B cell (primary cell): Measurements from ENCODE around the gene SLC4A2. TPM values are rescaled to one million over a fixed set of nuclear protein-coding genes. Genes with fewer than 3 reads are reported as not detected.

Experiments
- ATAC-seq: fragments of 200-7000 bp; cut with Tn5 transposase; one replicate; pipeline ENCODE4 v1.10.0; 2021; ENCODE audit warnings: low read depth, mild to moderate bottlenecking, moderate number of reproducible peaks, moderate library complexity
- CTCF ChIA-PET: fragments of 350-600 bp; sonication (Branson Sonifier 250); formaldehyde crosslinking; loops from one replicate; lab custom pipeline; 2021; ENCODE audit warnings: antibody characterized with exemption, inconsistent platforms; lab: Charles Lee
- POLR2A ChIA-PET: fragments of 350-600 bp; sonication (Branson Sonifier 250); formaldehyde crosslinking; loops from one replicate; lab custom pipeline; 2021; ENCODE audit warnings: antibody characterized with exemption; lab: Charles Lee
- DNase-seq: peaks from one replicate; pipeline ENCODE4 v3.0.0; 2013
- H2AFZ ChIP-seq: 2 replicates; pipeline ENCODE4 v1.6.1; 2012; ENCODE audit warnings: mild to moderate bottlenecking, low read depth, low read length; ENCODE audit not compliant: insufficient read depth, poor library complexity, severe bottlenecking
- H3K27ac ChIP-seq, 2 donors: 1 replicate in 1 of 2; 2 replicates in 1 of 2; pipeline ENCODE4 v1.5.1; 2012 to 2013; ENCODE audit warnings: low read length in 2 of 2, mild to moderate bottlenecking in 2 of 2, moderate library complexity in 1 of 2
- H3K27me3 ChIP-seq, 4 experiments: fragments of 200-600 bp in 1 of 4; sonication (generic) in 1 of 4; replicated peaks in 1 of 4; 1 replicate in 2 of 4; 2 replicates in 2 of 4; pipeline versions ENCODE4 v1.6.1 to v1.7.0; 2013 to 2016; ENCODE audit warnings: low read length in 3 of 4, mild to moderate bottlenecking in 2 of 4, mixed read lengths in 1 of 4, moderate library complexity in 1 of 4; ENCODE audit not compliant: insufficient read depth in 4 of 4, control insufficient read depth in 3 of 4; ENCODE audit errors: control extremely low read depth in 1 of 4
- H3K36me3 ChIP-seq, 2 experiments: replicated peaks in 1 of 2; 1 replicate in 1 of 2; 2 replicates in 1 of 2; pipeline versions ENCODE4 v1.6.1 to v1.7.1; 2013; ENCODE audit warnings: low read length in 1 of 2; ENCODE audit not compliant: insufficient read depth in 2 of 2, control insufficient read depth in 1 of 2; ENCODE audit errors: control extremely low read depth in 1 of 2, extremely low read depth in 1 of 2
- H3K4me1 ChIP-seq, 2 donors: fragments of 200-600 bp in 1 of 2; sonication (generic) in 1 of 2; 1 replicate in 1 of 2; 2 replicates in 1 of 2; pipeline versions ENCODE4 v1.5.1 to v1.6.1; 2013 to 2017; ENCODE audit warnings: low read length in 2 of 2; ENCODE audit not compliant: control insufficient read depth in 2 of 2, insufficient read depth in 2 of 2
- H3K4me2 ChIP-seq: replicated peaks from 2 replicates; pipeline ENCODE3; 2012; ENCODE audit warnings: mild to moderate bottlenecking, low read depth, low read length; ENCODE audit not compliant: poor library complexity, severe bottlenecking
- H3K4me3 ChIP-seq, 5 experiments: fragments of 200-600 bp in 1 of 5; sonication (generic) in 1 of 5; 1 replicate in 3 of 5; 2 replicates in 2 of 5; pipeline versions ENCODE4 v1.5.1 to v1.7.0; 2011 to 2016; ENCODE audit warnings: low read length in 4 of 5, mild to moderate bottlenecking in 4 of 5, low read depth in 2 of 5, control low read depth in 1 of 5, moderate library complexity in 1 of 5; ENCODE audit not compliant: insufficient read depth in 1 of 5; ENCODE audit errors: control extremely low read depth in 1 of 5, extremely low read depth in 1 of 5
- H3K79me2 ChIP-seq: fragments of 200-600 bp; sonication (generic); one replicate; pipeline ENCODE4 v1.6.0; 2016; ENCODE audit warnings: low read length; ENCODE audit not compliant: control insufficient read depth, insufficient read depth
- H3K9ac ChIP-seq: fragments of 200-600 bp; sonication (generic); 2 replicates; pipeline ENCODE4 v1.6.1; 2017; ENCODE audit warnings: mild to moderate bottlenecking, low read length, moderate library complexity
- H3K9me3 ChIP-seq, 3 donors: one replicate each; pipeline versions ENCODE4 v1.6.1 to v1.7.1; 2013; ENCODE audit warnings: low read length in 2 of 3; ENCODE audit not compliant: control insufficient read depth in 2 of 3, insufficient read depth in 1 of 3; ENCODE audit errors: control extremely low read depth in 1 of 3
- H4K20me1 ChIP-seq: 2 replicates; pipeline ENCODE4 v1.6.0; 2012; ENCODE audit warnings: mild to moderate bottlenecking, low read length; ENCODE audit not compliant: insufficient read depth, control insufficient read depth, poor library complexity, severe bottlenecking
- H3K27ac Mint-ChIP-seq: one replicate; pipeline ENCODE4 v1.8.0; 2021; ENCODE audit warnings: mixed read lengths
- H3K27me3 Mint-ChIP-seq: one replicate; pipeline ENCODE4 v1.8.0; 2021; ENCODE audit warnings: mixed read lengths
- H3K4me1 Mint-ChIP-seq: one replicate; pipeline ENCODE4 v1.8.0; 2021; ENCODE audit warnings: mixed read lengths
- H3K4me3 Mint-ChIP-seq: one replicate; pipeline ENCODE4 v1.8.0; 2021; ENCODE audit warnings: mixed read lengths
- H3K9me3 Mint-ChIP-seq: one replicate; pipeline ENCODE4 v1.8.0; 2022; ENCODE audit warnings: mixed read lengths; ENCODE audit not compliant: insufficient read depth
- CTCF ChIP-seq: fragments of 200-600 bp; IDR thresholded peaks from one replicate; pipeline ENCODE4 v1.8.0; 2022; ENCODE audit warnings: antibody characterized with exemption, mild to moderate bottlenecking
- EZH2 ChIP-seq: IDR thresholded peaks from 2 replicates; pipeline ENCODE4 v1.6.1; 2012; ENCODE audit warnings: borderline replicate concordance, low read depth, mild to moderate bottlenecking, moderate library complexity, low read length; ENCODE audit not compliant: insufficient read depth, poor library complexity, severe bottlenecking
- WGBS: methylation state at CpG from one replicate; pipeline ENCODE4 v1.1.5; 2013; ENCODE audit warnings: missing lambda C conversion rate; ENCODE audit not compliant: insufficient coverage; 5-methylcytosine and 5-hydroxymethylcytosine counted together
- intact Hi-C: fragments of 100-400 bp; cut with micrococcal nuclease; formaldehyde crosslinking; loops from one replicate; pipeline ENCODE4 v1.10.0; 2022
- polyA plus RNA-seq: library from polyadenylated mRNA; depleted of rRNA; stranded (reverse); fragments of >200 nt; gene quantifications from 2 replicates; pipeline ENCODE4 v1.2.3, GENCODE V29; 2012
- total RNA-seq, 2 donors: library from RNA; stranded (reverse); fragments of 120-200 nt in 1 of 2; gene quantifications; 1 replicate in 1 of 2; 2 replicates in 1 of 2; pipeline versions ENCODE4 v1.2.3 to v1.2.4, GENCODE V29; 2013 to 2022

The SLC4A2 gene
- total and polyA plus RNA-seq, 2 donors (not counting 1 experiment from before 2014, with no cell fraction given) = 82.8 to 113 TPM

DNA sequence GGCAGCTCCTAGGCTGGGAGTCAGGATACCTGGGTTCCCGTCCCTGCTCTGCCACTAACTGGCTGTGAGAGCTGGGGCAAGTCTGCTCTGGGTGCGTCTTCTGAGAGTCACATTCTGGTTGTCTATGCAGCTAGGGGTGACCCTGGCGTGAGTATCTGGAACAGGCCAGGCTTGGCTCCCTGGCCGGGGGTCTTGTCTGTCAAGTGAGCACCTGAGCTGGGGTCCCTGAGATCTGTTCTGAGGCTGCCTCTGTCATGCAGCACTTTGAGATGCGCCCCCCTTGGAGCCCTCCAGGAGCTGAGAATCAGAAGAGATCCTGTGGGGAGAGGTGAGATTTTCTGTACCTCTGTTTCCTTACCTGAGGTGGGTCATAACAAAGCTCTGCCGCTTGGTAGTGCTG, 34.4 kb downstream of the SLC4A2 start:
- ChIA-PET CTCF (interaction anchor here (1.0 kb wide), 2 partner anchors 17 to 30 kb away, joined by 3 read pairs; no protein-coding TSS in a partner anchor), POLR2A (no interaction called here)
- TF ChIP-seq EZH2 (no peak), CTCF (no peak)
- intact Hi-C loops = no loop called here
- Mint-ChIP-seq H3K27me3 (peaks cover 17% of the 10 kb centered on the region), H3K4me1 (peaks cover 5% of the 10 kb centered on the region), H3K9me3 (no peaks in the 10 kb centered on the region), H3K4me3 (no peak overlapping the region), H3K27ac (no peak overlapping the region)
- no peak for ATAC-seq
- no peaks in the 10 kb centered on the region for H3K9me3 ChIP-seq
- no peak overlapping the region for H2AFZ ChIP-seq
- DNase-seq = no peak
- H3K4me3 ChIP-seq = no peak overlapping the region
- 92% methylated on average over 6 of the region's 6 CpGs for WGBS
- no peak overlapping the region for H3K27ac ChIP-seq
- no peak overlapping the region for H3K4me2 ChIP-seq
- peaks cover 5 to 6% of the 10 kb centered on the region in 2 donors for H3K4me1 ChIP-seq
- H4K20me1 ChIP-seq = no peaks in the 10 kb centered on the region
- H3K79me2 ChIP-seq = no peaks in the 10 kb centered on the region
- no peaks in the 10 kb centered on the region for H3K36me3 ChIP-seq
- no peak overlapping the region for H3K9ac ChIP-seq
- peaks cover 0 to 16% (median 1%) of the 10 kb centered on the region in 4 experiments for H3K27me3 ChIP-seq

GRCh38 chr7:151094675-151095074, 35.3 kb downstream of the SLC4A2 start:
- ChIA-PET CTCF (no interaction called here), POLR2A (no interaction called here)
- Histone ChIP-seq H3K27me3 (peaks cover 0 to 6% (median 1%) of the 10 kb centered on the region in 4 experiments), H3K9me3 (no peaks in the 10 kb centered on the region), H3K4me2 (no peak overlapping the region), H3K79me2 (no peaks in the 10 kb centered on the region), H2AFZ (no peak overlapping the region), H3K4me1 (no peaks in the 10 kb centered on the region), H3K4me3 (no peak overlapping the region), H3K36me3 (no peaks in the 10 kb centered on the region), H3K27ac (no peak overlapping the region), H4K20me1 (no peaks in the 10 kb centered on the region), H3K9ac (no peak overlapping the region)
- Mint-ChIP-seq H3K27me3 (peaks cover 9% of the 10 kb centered on the region), H3K4me3 (no peak overlapping the region), H3K4me1 (no peaks in the 10 kb centered on the region), H3K9me3 (no peaks in the 10 kb centered on the region), H3K27ac (no peak overlapping the region)
- no peak for DNase-seq
- TF ChIP-seq CTCF = no peak
- no peak for TF ChIP-seq EZH2
- ATAC-seq = no peak
- intact Hi-C loops = no loop called here
- 100% methylated on average over 1 of the region's 5 CpGs for WGBS
